ENCODE data around the gene KCNB1.

- TF ChIP-seq EZH2 (IDR thresholded peaks at IDR 0.05; ENCODE audit: insufficient read depth, poor library complexity, severe bottlenecking) (no peak), EZH2phosphoT487 (IDR thresholded peaks at IDR 0.05; ENCODE audit: insufficient read depth, low read depth) (no peak)
Observed at GRCh38 chr20:49323622-49324238, 158.7 kb downstream of the KCNB1 start.
